Panc1 (cell line): ENCODE data around the gene LMO1.

Experiments used
- POLR2AphosphoS5 ChIP-seq: IDR thresholded peaks from 2 replicates; pipeline ENCODE4 v1.6.1; 2012; ENCODE audit warnings: mild to moderate bottlenecking, low read depth, low read length, moderate library complexity
- SIN3A ChIP-seq: IDR thresholded peaks from 2 replicates; pipeline ENCODE4 v1.6.1; 2012; ENCODE audit warnings: low read depth, mild to moderate bottlenecking, low read length, moderate library complexity, borderline replicate concordance; ENCODE audit not compliant: insufficient read depth
- TCF7L2 ChIP-seq: IDR thresholded peaks from 2 replicates; pipeline ENCODE4 v1.6.1; 2011; ENCODE audit warnings: mild to moderate bottlenecking, low read depth, low read length, inconsistent platforms
- TF ChIP-seq, protein P1 (sequence below): fragments of 450-650 bp; IDR thresholded peaks from 2 replicates; pipeline ENCODE4 v1.5.1; 2017; ENCODE audit warnings: mild to moderate bottlenecking
- TF ChIP-seq, protein P2 (sequence below), 2 experiments: IDR thresholded peaks; 2 replicates each; pipeline ENCODE4 v1.6.1; 2011 to 2012; ENCODE audit warnings: low read depth in 2 of 2, control low read depth in 1 of 2, low read length in 1 of 2, mild to moderate bottlenecking in 1 of 2, moderate library complexity in 1 of 2; ENCODE audit not compliant: insufficient read depth in 1 of 2

DNA sequence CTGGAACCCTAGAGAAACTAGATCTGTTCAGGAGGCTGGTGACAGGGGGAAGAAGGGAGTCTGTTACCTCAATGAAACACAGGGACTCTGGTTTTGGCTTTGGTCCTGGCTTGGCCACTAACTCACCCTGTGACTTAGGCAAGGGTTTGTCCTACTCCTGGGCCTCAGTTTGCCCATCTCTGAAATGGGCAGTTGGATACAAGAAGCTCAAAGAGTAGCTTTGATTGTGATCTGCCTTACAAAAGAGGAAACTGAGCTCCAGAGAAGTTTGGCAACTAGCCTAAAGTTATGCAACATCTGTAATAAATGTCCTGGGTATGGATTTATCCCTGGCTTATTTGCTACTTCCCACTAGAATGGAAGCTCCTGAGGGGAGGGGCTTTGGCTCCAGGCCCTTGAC lies 24.0 kb upstream of the LMO1 start:
- no peak for TF ChIP-seq SIN3A
- TF ChIP-seq, protein P1, sequence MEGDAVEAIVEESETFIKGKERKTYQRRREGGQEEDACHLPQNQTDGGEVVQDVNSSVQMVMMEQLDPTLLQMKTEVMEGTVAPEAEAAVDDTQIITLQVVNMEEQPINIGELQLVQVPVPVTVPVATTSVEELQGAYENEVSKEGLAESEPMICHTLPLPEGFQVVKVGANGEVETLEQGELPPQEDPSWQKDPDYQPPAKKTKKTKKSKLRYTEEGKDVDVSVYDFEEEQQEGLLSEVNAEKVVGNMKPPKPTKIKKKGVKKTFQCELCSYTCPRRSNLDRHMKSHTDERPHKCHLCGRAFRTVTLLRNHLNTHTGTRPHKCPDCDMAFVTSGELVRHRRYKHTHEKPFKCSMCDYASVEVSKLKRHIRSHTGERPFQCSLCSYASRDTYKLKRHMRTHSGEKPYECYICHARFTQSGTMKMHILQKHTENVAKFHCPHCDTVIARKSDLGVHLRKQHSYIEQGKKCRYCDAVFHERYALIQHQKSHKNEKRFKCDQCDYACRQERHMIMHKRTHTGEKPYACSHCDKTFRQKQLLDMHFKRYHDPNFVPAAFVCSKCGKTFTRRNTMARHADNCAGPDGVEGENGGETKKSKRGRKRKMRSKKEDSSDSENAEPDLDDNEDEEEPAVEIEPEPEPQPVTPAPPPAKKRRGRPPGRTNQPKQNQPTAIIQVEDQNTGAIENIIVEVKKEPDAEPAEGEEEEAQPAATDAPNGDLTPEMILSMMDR, result no peak
- TF ChIP-seq, protein P2, sequence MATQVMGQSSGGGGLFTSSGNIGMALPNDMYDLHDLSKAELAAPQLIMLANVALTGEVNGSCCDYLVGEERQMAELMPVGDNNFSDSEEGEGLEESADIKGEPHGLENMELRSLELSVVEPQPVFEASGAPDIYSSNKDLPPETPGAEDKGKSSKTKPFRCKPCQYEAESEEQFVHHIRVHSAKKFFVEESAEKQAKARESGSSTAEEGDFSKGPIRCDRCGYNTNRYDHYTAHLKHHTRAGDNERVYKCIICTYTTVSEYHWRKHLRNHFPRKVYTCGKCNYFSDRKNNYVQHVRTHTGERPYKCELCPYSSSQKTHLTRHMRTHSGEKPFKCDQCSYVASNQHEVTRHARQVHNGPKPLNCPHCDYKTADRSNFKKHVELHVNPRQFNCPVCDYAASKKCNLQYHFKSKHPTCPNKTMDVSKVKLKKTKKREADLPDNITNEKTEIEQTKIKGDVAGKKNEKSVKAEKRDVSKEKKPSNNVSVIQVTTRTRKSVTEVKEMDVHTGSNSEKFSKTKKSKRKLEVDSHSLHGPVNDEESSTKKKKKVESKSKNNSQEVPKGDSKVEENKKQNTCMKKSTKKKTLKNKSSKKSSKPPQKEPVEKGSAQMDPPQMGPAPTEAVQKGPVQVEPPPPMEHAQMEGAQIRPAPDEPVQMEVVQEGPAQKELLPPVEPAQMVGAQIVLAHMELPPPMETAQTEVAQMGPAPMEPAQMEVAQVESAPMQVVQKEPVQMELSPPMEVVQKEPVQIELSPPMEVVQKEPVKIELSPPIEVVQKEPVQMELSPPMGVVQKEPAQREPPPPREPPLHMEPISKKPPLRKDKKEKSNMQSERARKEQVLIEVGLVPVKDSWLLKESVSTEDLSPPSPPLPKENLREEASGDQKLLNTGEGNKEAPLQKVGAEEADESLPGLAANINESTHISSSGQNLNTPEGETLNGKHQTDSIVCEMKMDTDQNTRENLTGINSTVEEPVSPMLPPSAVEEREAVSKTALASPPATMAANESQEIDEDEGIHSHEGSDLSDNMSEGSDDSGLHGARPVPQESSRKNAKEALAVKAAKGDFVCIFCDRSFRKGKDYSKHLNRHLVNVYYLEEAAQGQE (IDR thresholded peaks at IDR 0.05; ENCODE audit: insufficient read depth in 1 of 2, low read depth in 2 of 2, low read length in 1 of 2), result no peak
- TF ChIP-seq POLR2AphosphoS5, result no peak
- TF ChIP-seq TCF7L2, result no peak
